ENCODE measurements around the gene THAP6. TPM values are rescaled to one million over a fixed set of nuclear protein-coding genes. Genes with fewer than 3 reads are reported as not detected.
"Not testable (repeated sequence)": the region's sequence is repeated elsewhere in the genome, so short reads cannot be mapped to it uniquely, and the experiment has no call there.

THAP6 gene
- total RNA-seq, 1 donor from 2014 or later = 24.6 TPM

GRCh38 chr4:75542824-75543223, 28.6 kb downstream of the THAP6 start:
- no peaks in the 10 kb centered on the region for H3K9me3 Mint-ChIP-seq
- peaks cover 29% of the 10 kb centered on the region for H3K36me3 Mint-ChIP-seq (ENCODE audit: low read depth)
- no peak overlapping the region for H3K4me3 Mint-ChIP-seq
- ChIA-PET CTCF (no interaction called here), POLR2A (no interaction called here)
- H3K27ac Mint-ChIP-seq = no peak overlapping the region
- DNase-seq (no peak), ATAC-seq (ENCODE audit: low read depth) (no peak)
- intact Hi-C loops (cut with micrococcal nuclease) = no loop called here
- no peak for TF ChIP-seq CTCF (IDR thresholded peaks at IDR 0.05)
- H3K4me1 Mint-ChIP-seq = no peaks in the 10 kb centered on the region
- no peaks in the 10 kb centered on the region for H3K27me3 Mint-ChIP-seq

GRCh38 chr4:75544220-75544619, 29.9 kb downstream of the THAP6 start:
- not testable (repeated sequence) for ATAC-seq (ENCODE audit: low read depth)
- peaks cover 24% of the 10 kb centered on the region for H3K36me3 Mint-ChIP-seq (ENCODE audit: low read depth)

GRCh38 chr4:75544870-75545269, 30.6 kb downstream of the THAP6 start:
- no peaks in the 10 kb centered on the region for H3K9me3 Mint-ChIP-seq
- ChIA-PET POLR2A (no interaction called here), CTCF (no interaction called here)
- H3K27me3 Mint-ChIP-seq = no peaks in the 10 kb centered on the region
- intact Hi-C loops (cut with micrococcal nuclease) = no loop called here
- H3K36me3 Mint-ChIP-seq (ENCODE audit: low read depth) = peaks cover 21% of the 10 kb centered on the region
- TF ChIP-seq CTCF (IDR thresholded peaks at IDR 0.05) = no peak
- no peaks in the 10 kb centered on the region for H3K4me1 Mint-ChIP-seq
- H3K27ac Mint-ChIP-seq = no peak overlapping the region
- DNase-seq = no peak
- ATAC-seq (ENCODE audit: low read depth) = no peak
- no peak overlapping the region for H3K4me3 Mint-ChIP-seq

More at GRCh38 chr4:75544220-75544619, 29.9 kb downstream of the THAP6 start:
- POLR2A ChIA-PET; intact Hi-C loops (cut with micrococcal nuclease); H3K9me3 Mint-ChIP-seq; H3K27ac Mint-ChIP-seq; H3K4me1 Mint-ChIP-seq; DNase-seq; H3K27me3 Mint-ChIP-seq; CTCF ChIA-PET; H3K4me3 Mint-ChIP-seq: not testable (repeated sequence)

GRCh38 chr4:75545526-75545925, 31.3 kb downstream of the THAP6 start:
- POLR2A ChIA-PET = no interaction called here
- DNase-seq (no peak), ATAC-seq (ENCODE audit: low read depth) (no peak)
- CTCF ChIA-PET = no interaction called here
- Mint-ChIP-seq H3K36me3 (ENCODE audit: low read depth) (peaks cover 16% of the 10 kb centered on the region), H3K27ac (no peak overlapping the region), H3K27me3 (no peaks in the 10 kb centered on the region), H3K9me3 (no peaks in the 10 kb centered on the region), H3K4me1 (no peaks in the 10 kb centered on the region), H3K4me3 (no peak overlapping the region)
- intact Hi-C loops (cut with micrococcal nuclease) = no loop called here
- TF ChIP-seq CTCF (IDR thresholded peaks at IDR 0.05) = no peak

GRCh38 chr4:75547647-75548387, 33.5 kb downstream of the THAP6 start:
- Mint-ChIP-seq H3K9me3 (no peaks in the 10 kb centered on the region), H3K4me3 (no peak overlapping the region), H3K27ac (no peak overlapping the region), H3K4me1 (no peaks in the 10 kb centered on the region), H3K36me3 (ENCODE audit: low read depth) (peaks cover 12% of the 10 kb centered on the region), H3K27me3 (no peaks in the 10 kb centered on the region)
- DNase-seq (no peak), ATAC-seq (ENCODE audit: low read depth) (no peak)
- TF ChIP-seq CTCF (IDR thresholded peaks at IDR 0.05) = no peak
- intact Hi-C loops (cut with micrococcal nuclease) = no loop called here
- ChIA-PET POLR2A (no interaction called here), CTCF (no interaction called here)

- Mint-ChIP-seq H3K27ac (no peak overlapping the region), H3K36me3 (ENCODE audit: low read depth) (peaks cover 5% of the 10 kb centered on the region), H3K4me3 (no peak overlapping the region), H3K27me3 (no peaks in the 10 kb centered on the region), H3K9me3 (no peaks in the 10 kb centered on the region), H3K4me1 (no peaks in the 10 kb centered on the region)
- no peak for ATAC-seq (ENCODE audit: low read depth)
- TF ChIP-seq CTCF (IDR thresholded peaks at IDR 0.05) = no peak
- DNase-seq = no peak
- intact Hi-C loops (cut with micrococcal nuclease) = no loop called here
- CTCF ChIA-PET = no interaction called here
- POLR2A ChIA-PET = no interaction called here
These were observed 34.7 kb downstream of the THAP6 start for GRCh38 chr4:75549019-75549418.

All from activated B cell treated with CpG ODN at 0.5 μM for 24 hours (primary cell).